Measurements from ENCODE around the gene ASRGL1. TPM values are rescaled to one million over a fixed set of nuclear protein-coding genes. Genes with fewer than 3 reads are reported as not detected.

ASRGL1 gene
- polyA plus RNA-seq, 1 experiment: 0.61 TPM

DNA sequence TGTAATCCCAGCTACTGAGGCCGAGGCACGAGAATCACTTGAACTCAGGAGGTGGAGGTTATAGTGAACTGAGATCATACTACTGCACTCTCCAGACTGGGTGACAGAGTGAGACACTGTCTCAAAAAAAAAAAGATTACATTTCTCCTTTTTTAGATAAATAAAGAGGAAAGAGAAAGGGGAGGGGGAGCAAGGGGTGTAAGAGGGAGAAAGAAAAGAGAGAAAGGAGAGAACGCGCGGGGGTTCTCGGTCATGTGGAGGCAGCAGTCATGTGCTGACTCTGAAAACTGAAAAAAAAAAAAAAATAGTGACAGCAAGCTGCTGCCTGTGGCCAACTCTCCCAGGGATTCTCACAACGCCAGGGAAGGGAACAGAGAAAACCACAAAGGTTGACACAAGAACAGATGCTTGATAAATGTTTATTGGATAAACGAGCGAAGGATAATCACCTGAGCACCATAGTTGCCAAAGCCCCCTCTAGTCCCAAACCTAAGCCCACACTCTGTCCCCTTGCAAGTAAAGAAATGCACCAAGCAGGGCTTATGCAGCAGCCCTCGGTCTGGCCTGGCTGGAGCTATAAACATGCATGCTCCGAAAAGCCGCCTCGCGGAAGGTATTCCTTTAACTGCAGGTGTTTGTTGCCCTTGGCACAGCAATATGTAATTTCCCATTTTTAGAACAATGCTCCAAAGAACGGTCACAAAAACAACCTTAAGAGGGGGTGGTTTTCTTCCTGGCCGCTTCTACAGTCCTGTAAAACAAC lies 96.1 kb downstream of the ASRGL1 start:
- TF ChIP-seq, protein P1, sequence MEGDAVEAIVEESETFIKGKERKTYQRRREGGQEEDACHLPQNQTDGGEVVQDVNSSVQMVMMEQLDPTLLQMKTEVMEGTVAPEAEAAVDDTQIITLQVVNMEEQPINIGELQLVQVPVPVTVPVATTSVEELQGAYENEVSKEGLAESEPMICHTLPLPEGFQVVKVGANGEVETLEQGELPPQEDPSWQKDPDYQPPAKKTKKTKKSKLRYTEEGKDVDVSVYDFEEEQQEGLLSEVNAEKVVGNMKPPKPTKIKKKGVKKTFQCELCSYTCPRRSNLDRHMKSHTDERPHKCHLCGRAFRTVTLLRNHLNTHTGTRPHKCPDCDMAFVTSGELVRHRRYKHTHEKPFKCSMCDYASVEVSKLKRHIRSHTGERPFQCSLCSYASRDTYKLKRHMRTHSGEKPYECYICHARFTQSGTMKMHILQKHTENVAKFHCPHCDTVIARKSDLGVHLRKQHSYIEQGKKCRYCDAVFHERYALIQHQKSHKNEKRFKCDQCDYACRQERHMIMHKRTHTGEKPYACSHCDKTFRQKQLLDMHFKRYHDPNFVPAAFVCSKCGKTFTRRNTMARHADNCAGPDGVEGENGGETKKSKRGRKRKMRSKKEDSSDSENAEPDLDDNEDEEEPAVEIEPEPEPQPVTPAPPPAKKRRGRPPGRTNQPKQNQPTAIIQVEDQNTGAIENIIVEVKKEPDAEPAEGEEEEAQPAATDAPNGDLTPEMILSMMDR (IDR thresholded peaks at IDR 0.05; ENCODE audit: low read depth, low read length): no peak
- H3K27ac ChIP-seq (ENCODE audit: low read depth, low read length): no peak overlapping the region
- ChIA-PET CTCF (interaction anchor here (2.4 kb wide), 1 partner anchor 9 kb away, joined by 9 read pairs; no protein-coding TSS in a partner anchor), POLR2A (no interaction called here)
- H3K4me3 ChIP-seq (ENCODE audit: low read depth, low read length): no peak overlapping the region
- no peaks in the 10 kb centered on the region for H3K27me3 ChIP-seq (ENCODE audit: control insufficient read depth, insufficient read depth, low read length)
- no peak for DNase-seq (ENCODE audit: low read depth, low spot score)
- no peaks in the 10 kb centered on the region for H3K9me3 ChIP-seq (ENCODE audit: control insufficient read depth, insufficient read depth, low read length)

DNA sequence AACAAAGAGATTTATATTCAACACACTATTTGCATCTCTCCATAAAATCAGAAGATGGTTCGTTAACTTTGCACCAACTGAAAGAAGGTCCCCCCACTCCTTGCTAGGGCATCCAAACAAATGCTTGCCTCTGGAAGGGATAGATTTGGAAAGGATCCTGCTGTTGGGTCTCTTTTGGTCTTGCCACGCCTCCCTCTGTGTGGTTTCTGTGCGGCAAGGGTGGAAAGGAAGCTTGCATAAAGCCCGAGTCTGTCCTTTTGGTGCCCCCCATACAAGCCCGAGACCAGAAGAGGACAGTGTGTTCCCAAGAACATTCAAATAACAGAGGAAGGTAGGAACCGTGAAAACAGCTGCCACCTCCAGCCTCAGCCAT lies 96.6 kb downstream of the ASRGL1 start:
- H3K27ac ChIP-seq (ENCODE audit: low read depth, low read length): no peak overlapping the region
- H3K9me3 ChIP-seq (ENCODE audit: control insufficient read depth, insufficient read depth, low read length): no peaks in the 10 kb centered on the region
- no peaks in the 10 kb centered on the region for H3K27me3 ChIP-seq (ENCODE audit: control insufficient read depth, insufficient read depth, low read length)
- DNase-seq (ENCODE audit: low read depth, low spot score): no peak
- TF ChIP-seq, protein P1 (IDR thresholded peaks at IDR 0.05; ENCODE audit: low read depth, low read length): no peak
- ChIA-PET POLR2A (no interaction called here), CTCF (interaction anchor here (1.2 to 2.4 kb wide), 3 partner anchors 9 to 109 kb away, joined by 6 to 13 read pairs (median 9); no protein-coding TSS in a partner anchor)
- H3K4me3 ChIP-seq (ENCODE audit: low read depth, low read length): no peak overlapping the region

DNA sequence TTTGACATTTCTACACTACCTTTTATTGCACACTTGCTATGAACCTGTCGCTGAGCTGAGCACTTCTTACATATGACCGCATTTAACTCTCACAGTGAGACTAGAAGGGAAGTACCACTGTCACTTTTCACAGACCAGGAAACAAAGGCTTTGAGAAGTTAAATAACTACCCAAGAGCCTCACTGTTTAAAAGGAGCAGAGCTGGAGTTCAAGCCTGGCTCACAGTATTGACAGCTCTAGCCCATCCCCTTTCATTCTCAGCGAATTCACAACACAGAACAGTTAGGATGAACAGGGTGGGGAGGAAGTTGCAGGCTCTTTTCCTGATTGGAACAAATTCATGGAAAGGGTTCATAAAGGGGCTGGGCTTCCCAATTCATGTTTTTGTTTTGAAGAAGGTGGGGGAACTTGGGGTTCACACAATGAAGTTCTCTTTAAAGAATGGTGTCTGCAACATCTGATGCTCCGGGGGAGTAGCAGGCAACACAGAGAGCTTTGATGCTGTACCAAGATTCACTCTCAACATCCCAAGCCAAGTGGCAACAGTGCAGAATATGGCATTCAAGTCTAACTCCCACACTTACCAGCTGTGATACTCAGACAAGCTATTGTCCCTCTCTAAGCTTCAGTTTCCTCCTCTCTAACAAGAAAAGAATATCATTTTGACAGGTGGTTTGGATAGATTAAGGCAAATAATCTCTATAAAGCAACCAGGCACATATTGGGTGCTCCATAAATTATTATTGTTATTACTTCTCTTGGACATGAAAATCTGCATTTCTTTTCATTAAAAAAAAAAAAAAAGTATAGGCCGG lies 98.8 kb downstream of the ASRGL1 start:
- no peaks in the 10 kb centered on the region for H3K9me3 ChIP-seq (ENCODE audit: control insufficient read depth, insufficient read depth, low read length)
- CTCF ChIA-PET: interaction anchor here (0.6 to 3.3 kb wide), 3 partner anchors 12 to 344 kb away, joined by 3 to 19 read pairs (median 13); no protein-coding TSS in a partner anchor
- TF ChIP-seq, protein P1 (IDR thresholded peaks at IDR 0.05; ENCODE audit: low read depth, low read length): no peak
- H3K4me3 ChIP-seq (ENCODE audit: low read depth, low read length): no peak overlapping the region
- DNase-seq (ENCODE audit: low read depth, low spot score): no peak
- POLR2A ChIA-PET: no interaction called here
- H3K27me3 ChIP-seq (ENCODE audit: control insufficient read depth, insufficient read depth, low read length): no peaks in the 10 kb centered on the region
- no peak overlapping the region for H3K27ac ChIP-seq (ENCODE audit: low read depth, low read length)

DNA sequence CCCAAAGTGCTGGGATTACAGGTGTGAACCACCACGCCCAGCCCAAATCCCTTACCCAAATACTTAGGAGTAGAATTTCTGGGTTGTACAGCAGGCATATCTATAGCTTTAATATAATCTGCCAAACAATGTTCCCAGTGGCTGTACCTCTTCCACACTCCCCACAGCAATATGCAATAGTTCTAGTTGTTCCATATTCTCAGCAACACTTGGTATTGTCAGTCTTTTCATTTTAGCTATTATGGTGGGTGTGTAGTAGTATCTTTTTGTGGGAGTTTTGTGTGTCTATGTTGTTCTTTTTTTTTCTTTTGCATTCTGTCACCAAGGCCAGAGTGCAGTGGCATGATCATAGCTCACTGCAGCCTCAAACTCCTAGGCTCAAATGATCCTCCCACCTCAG lies 100.4 kb downstream of the ASRGL1 start:
- H3K9me3 ChIP-seq (ENCODE audit: control insufficient read depth, insufficient read depth, low read length): no peaks in the 10 kb centered on the region
- ChIA-PET CTCF (interaction anchor here (0.9 to 3.3 kb wide), 2 partner anchors 11 to 13 kb away, joined by 3 to 19 read pairs; no protein-coding TSS in a partner anchor), POLR2A (no interaction called here)
- no peak for DNase-seq (ENCODE audit: low read depth, low spot score)
- no peak overlapping the region for H3K4me3 ChIP-seq (ENCODE audit: low read depth, low read length)
- no peaks in the 10 kb centered on the region for H3K27me3 ChIP-seq (ENCODE audit: control insufficient read depth, insufficient read depth, low read length)
- H3K27ac ChIP-seq (ENCODE audit: low read depth, low read length): no peak overlapping the region
- TF ChIP-seq, protein P1 (IDR thresholded peaks at IDR 0.05; ENCODE audit: low read depth, low read length): no peak

DNA sequence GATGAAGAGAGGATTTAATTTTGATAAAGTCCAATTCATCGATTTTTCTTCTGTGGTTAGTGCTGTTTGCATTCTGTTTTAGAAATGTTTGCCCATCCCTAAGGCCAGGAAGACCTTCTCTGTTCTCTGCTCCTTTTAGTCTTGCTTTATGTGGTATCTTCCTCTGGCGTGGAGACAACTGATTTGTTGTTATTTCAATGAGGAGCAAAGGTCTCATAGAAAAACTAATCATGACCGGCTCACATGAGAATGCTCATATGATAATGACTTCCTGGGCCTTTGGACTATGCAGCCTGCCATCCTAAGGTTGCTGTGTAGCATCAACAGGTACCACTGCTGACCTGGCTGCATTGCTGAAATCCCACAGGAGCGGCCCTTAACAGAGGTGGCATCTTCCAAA lies 101.4 kb downstream of the ASRGL1 start:
- H3K27me3 ChIP-seq (ENCODE audit: control insufficient read depth, insufficient read depth, low read length): no peaks in the 10 kb centered on the region
- POLR2A ChIA-PET: no interaction called here
- CTCF ChIA-PET: interaction anchor here (0.9 kb wide), 1 partner anchor 10 kb away, joined by 3 read pairs; no protein-coding TSS in a partner anchor
- DNase-seq (ENCODE audit: low read depth, low spot score): no peak
- no peak overlapping the region for H3K27ac ChIP-seq (ENCODE audit: low read depth, low read length)
- no peaks in the 10 kb centered on the region for H3K9me3 ChIP-seq (ENCODE audit: control insufficient read depth, insufficient read depth, low read length)
- TF ChIP-seq, protein P1 (IDR thresholded peaks at IDR 0.05; ENCODE audit: low read depth, low read length): no peak
- H3K4me3 ChIP-seq (ENCODE audit: low read depth, low read length): no peak overlapping the region

All from AG04450 (cell line).